RWPE2 (cell line): ENCODE results near the gene GALNT17.

Experiments used
- ATAC-seq: fragments of 200-7000 bp; cut with Tn5 transposase; 3 replicates; pipeline ENCODE4 v1.9.1; 2021; ENCODE audit warnings: low read depth
- DNase-seq: peaks from one replicate; pipeline ENCODE4 v3.0.0-alpha.2; 2020; ENCODE audit warnings: low spot score
- H3K27ac ChIP-seq: fragments of 450-650 bp; 2 replicates; pipeline ENCODE4 v1.5.1; 2017; ENCODE audit warnings: mild to moderate bottlenecking; ENCODE audit not compliant: poor library complexity, severe bottlenecking
- H3K27me3 ChIP-seq: fragments of 250-450 bp; sonication (Bioruptor Pico); 2 replicates; pipeline ENCODE4 v1.5.1; 2021; ENCODE audit warnings: mild to moderate bottlenecking, moderate library complexity; ENCODE audit not compliant: insufficient read depth, poor library complexity, severe bottlenecking
- H3K36me3 ChIP-seq: fragments of 250-450 bp; sonication (Bioruptor Pico); 2 replicates; pipeline ENCODE4 v1.5.1; 2020; ENCODE audit warnings: low read depth, mild to moderate bottlenecking, moderate library complexity
- H3K4me1 ChIP-seq: fragments of 250-450 bp; sonication (Bioruptor Pico); 2 replicates; pipeline ENCODE4 v1.5.1; 2021; ENCODE audit warnings: mild to moderate bottlenecking, moderate library complexity; ENCODE audit not compliant: insufficient read depth, poor library complexity, severe bottlenecking
- H3K4me3 ChIP-seq: fragments of 250-450 bp; sonication (Bioruptor Pico); 2 replicates; pipeline ENCODE4 v1.5.1; 2021; ENCODE audit warnings: mild to moderate bottlenecking, moderate library complexity; ENCODE audit not compliant: severe bottlenecking
- H3K9me3 ChIP-seq: fragments of 250-450 bp; sonication (Bioruptor Pico); 2 replicates; pipeline ENCODE4 v1.5.1; 2021; ENCODE audit warnings: mild to moderate bottlenecking, moderate library complexity; ENCODE audit not compliant: severe bottlenecking
- CTCF ChIP-seq: fragments of 450-650 bp; IDR thresholded peaks from one replicate; pipeline ENCODE4 v1.5.1; 2017; ENCODE audit warnings: mild to moderate bottlenecking, moderate library complexity; ENCODE audit not compliant: poor library complexity, severe bottlenecking

The GALNT17 gene

GRCh38 chr7:71409550-71410157 is 277.7 kb downstream of the GALNT17 start:
- ATAC-seq: no peak
- H3K4me1 ChIP-seq: no peaks in the 10 kb centered on the region
- H3K9me3 ChIP-seq: peaks cover 2% of the 10 kb centered on the region
- H3K36me3 ChIP-seq: no peaks in the 10 kb centered on the region
- no peak overlapping the region for H3K4me3 ChIP-seq
- no peaks in the 10 kb centered on the region for H3K27me3 ChIP-seq
- TF ChIP-seq CTCF: no peak
- no peak for DNase-seq
- H3K27ac ChIP-seq: no peak overlapping the region

- H3K36me3 ChIP-seq: no peaks in the 10 kb centered on the region
- H3K4me3 ChIP-seq: no peak overlapping the region
- DNase-seq: no peak
- no peaks in the 10 kb centered on the region for H3K27me3 ChIP-seq
- H3K27ac ChIP-seq: no peak overlapping the region
- no peaks in the 10 kb centered on the region for H3K4me1 ChIP-seq
- H3K9me3 ChIP-seq: peaks cover 2% of the 10 kb centered on the region
- TF ChIP-seq CTCF: no peak
- ATAC-seq: no peak
Measured at GRCh38 chr7:71411475-71411874, 279.5 kb downstream of the GALNT17 start.

- no peak for ATAC-seq
- Histone ChIP-seq H3K36me3 (no peaks in the 10 kb centered on the region), H3K9me3 (peaks cover 5% of the 10 kb centered on the region), H3K27me3 (no peaks in the 10 kb centered on the region), H3K4me3 (no peak overlapping the region), H3K4me1 (no peaks in the 10 kb centered on the region), H3K27ac (no peak overlapping the region)
- no peak for DNase-seq
- no peak for TF ChIP-seq CTCF
Measured at GRCh38 chr7:71414490-71414889, 282.5 kb downstream of the GALNT17 start.

GRCh38 chr7:71419546-71420337 is 287.8 kb downstream of the GALNT17 start:
- no peak for TF ChIP-seq CTCF
- no peak for DNase-seq
- H3K27me3 ChIP-seq: no peaks in the 10 kb centered on the region
- H3K4me1 ChIP-seq: no peaks in the 10 kb centered on the region
- no peaks in the 10 kb centered on the region for H3K36me3 ChIP-seq
- no peak overlapping the region for H3K4me3 ChIP-seq
- ATAC-seq: no peak
- peaks cover 3% of the 10 kb centered on the region for H3K9me3 ChIP-seq
- no peak overlapping the region for H3K27ac ChIP-seq

- H3K9me3 ChIP-seq: peaks cover 3% of the 10 kb centered on the region
- TF ChIP-seq CTCF: no peak
- DNase-seq (no peak), ATAC-seq (no peak)
- no peak overlapping the region for H3K27ac ChIP-seq
- H3K4me3 ChIP-seq: no peak overlapping the region
- no peaks in the 10 kb centered on the region for H3K27me3 ChIP-seq
- H3K36me3 ChIP-seq: no peaks in the 10 kb centered on the region
- no peaks in the 10 kb centered on the region for H3K4me1 ChIP-seq
Measured at GRCh38 chr7:71422104-71422503, 290.2 kb downstream of the GALNT17 start.
